PC-9 (cell line): ENCODE data around the gene RNF151.

Experiments
- EZH2 ChIP-seq: fragments of 200-600 bp; sonication (generic); IDR thresholded peaks from 2 replicates; pipeline ENCODE4 v1.8.0; 2017; ENCODE audit warnings: antibody characterized with exemption, low read depth
- TF ChIP-seq, protein P1 (sequence below): fragments of 200-600 bp; sonication (generic); conservative IDR thresholded peaks from 2 replicates; pipeline ENCODE4 v1.6.1; 2017; ENCODE audit warnings: mixed run types, antibody characterized with exemption, mild to moderate bottlenecking, moderate library complexity

DNA sequence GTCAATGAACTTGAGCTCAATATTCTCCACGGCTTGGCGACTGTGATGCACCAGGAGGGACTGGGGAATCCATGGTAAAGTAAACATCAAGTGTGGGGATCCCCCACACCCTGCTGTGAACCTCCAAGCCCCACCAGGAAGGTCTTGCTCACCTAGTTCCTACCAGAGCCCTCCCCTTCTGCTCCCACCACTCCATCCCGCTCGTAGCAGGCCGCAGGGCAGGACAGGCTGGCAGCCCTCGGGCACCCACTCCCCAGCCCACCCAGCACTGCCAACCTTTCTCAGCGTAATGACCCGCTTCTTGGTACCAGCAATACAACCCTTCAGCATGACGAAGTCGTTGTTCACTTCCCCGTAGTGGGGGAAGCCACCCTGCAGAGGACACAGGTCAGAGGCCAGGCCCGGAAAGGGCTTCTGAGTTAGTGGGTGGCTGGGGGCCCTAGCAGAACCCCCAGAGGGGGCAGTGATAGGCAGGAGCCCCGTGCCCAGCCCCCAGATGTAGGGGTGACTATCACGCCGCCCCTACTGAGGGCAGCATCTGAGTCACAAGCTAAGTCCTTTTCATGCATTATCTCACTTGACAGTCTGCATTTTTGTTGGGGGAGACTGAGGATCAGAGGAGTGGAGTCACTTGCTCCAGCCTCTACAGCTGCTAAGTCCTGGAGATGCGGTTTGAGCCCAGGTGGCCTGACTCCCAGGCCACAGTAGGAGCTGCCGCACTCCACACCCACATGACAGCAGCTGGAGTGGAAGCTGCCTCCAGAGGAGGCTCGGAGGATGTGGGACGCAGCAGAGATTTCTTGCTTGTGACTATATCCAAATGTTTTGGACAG is 20.9 kb upstream of the RNF151 start:
- TF ChIP-seq, protein P1, sequence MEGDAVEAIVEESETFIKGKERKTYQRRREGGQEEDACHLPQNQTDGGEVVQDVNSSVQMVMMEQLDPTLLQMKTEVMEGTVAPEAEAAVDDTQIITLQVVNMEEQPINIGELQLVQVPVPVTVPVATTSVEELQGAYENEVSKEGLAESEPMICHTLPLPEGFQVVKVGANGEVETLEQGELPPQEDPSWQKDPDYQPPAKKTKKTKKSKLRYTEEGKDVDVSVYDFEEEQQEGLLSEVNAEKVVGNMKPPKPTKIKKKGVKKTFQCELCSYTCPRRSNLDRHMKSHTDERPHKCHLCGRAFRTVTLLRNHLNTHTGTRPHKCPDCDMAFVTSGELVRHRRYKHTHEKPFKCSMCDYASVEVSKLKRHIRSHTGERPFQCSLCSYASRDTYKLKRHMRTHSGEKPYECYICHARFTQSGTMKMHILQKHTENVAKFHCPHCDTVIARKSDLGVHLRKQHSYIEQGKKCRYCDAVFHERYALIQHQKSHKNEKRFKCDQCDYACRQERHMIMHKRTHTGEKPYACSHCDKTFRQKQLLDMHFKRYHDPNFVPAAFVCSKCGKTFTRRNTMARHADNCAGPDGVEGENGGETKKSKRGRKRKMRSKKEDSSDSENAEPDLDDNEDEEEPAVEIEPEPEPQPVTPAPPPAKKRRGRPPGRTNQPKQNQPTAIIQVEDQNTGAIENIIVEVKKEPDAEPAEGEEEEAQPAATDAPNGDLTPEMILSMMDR, result no peak
- TF ChIP-seq EZH2, result no peak
